ENCODE results near the gene NOX5. TPM values are rescaled to one million over a fixed set of nuclear protein-coding genes. Genes with fewer than 3 reads are reported as not detected.

The NOX5 gene
- not detected in 2 replicates for total RNA-seq

GRCh38 chr15:69014454-69014853 lies at the start of gene NOX5:
Gene NOX5 (plus strand): TSS chr15:69014695. CDS start chr15:69014736, 41 bp downstream.

Other genes starting within 250 kb of the NOX5 start
- 74.7 and 147 TPM in 2 replicates for gene ANP32A, start 193.8 kb upstream of the NOX5 start, total RNA-seq
- 3.0 and 4.9 TPM in 2 replicates for gene SPESP1, start 84.2 kb upstream of the NOX5 start, total RNA-seq
- 117 and 132 TPM in 2 replicates for gene GLCE, start 145.9 kb downstream of the NOX5 start, total RNA-seq

Data from epithelial cell of umbilical artery (primary cell).